Erythroblast (primary cell): ENCODE results near the gene RFFL.

Experiments used
- GATA1 ChIP-seq: IDR thresholded peaks from 2 replicates; pipeline ENCODE4 v1.6.1; 2011; ENCODE audit warnings: low read depth, mild to moderate bottlenecking, control low read depth, low read length, moderate library complexity
- POLR2A ChIP-seq: IDR thresholded peaks from 2 replicates; pipeline ENCODE4 v1.6.1; 2011; ENCODE audit warnings: mild to moderate bottlenecking, low read length

GRCh38 chr17:35076874-35077273, 13.4 kb upstream of the RFFL start:
- no peak for TF ChIP-seq POLR2A
- no peak for TF ChIP-seq GATA1
